Renal cortex interstitium (tissue), 11 donors: ENCODE data around the gene OR8S1. TPM values are rescaled to one million over a fixed set of nuclear protein-coding genes. Genes with fewer than 3 reads are reported as not detected.
"Not testable (repeated sequence)": the region's sequence is repeated elsewhere in the genome, so short reads cannot be mapped to it uniquely, and the experiment has no call there.

Experiments
- DNase-seq, 11 donors: peaks; one replicate each; pipeline ENCODE4 v3.0.0-alpha.2; 2013; ENCODE audit warnings: low read depth in 9 of 11, low spot score in 4 of 11; ENCODE audit errors: extremely low read depth in 1 of 11
- polyA plus RNA-seq, 3 donors: library from polyadenylated mRNA; unstranded; fragments of 120-200 nt; gene quantifications; one replicate each; pipeline ENCODE4 v1.2.1, GENCODE V29; 2013; ENCODE audit not compliant: insufficient read length in 3 of 3

Gene OR8S1
- polyA plus RNA-seq, 3 donors, result not detected

GRCh38 chr12:48547012-48547411 lies 21.6 kb downstream of the OR8S1 start:
- DNase-seq, result not testable (repeated sequence)

DNA sequence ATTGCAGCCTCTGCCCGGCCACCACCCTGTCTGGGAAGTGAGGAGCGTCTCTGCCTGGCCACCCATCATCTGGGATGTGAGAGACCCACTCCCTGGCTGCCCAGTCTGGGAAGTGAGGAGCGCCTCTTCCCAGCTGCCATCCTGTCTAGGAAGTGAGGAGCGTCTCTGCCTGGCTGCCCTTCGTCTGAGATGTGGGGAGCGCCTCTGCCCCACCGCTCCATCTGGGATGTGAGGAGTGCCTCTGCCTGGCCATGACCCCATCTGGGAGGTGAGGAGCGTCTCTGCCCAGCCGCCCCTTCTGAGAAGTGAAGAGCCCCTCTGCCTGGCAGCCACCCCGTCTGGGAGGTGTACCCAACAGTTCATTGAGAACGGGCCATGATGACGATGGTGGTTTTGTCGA lies 26.2 kb downstream of the OR8S1 start:
- not testable (repeated sequence) for DNase-seq

- not testable (repeated sequence) for DNase-seq
Observed at GRCh38 chr12:48553666-48554343, 28.4 kb downstream of the OR8S1 start.

DNA sequence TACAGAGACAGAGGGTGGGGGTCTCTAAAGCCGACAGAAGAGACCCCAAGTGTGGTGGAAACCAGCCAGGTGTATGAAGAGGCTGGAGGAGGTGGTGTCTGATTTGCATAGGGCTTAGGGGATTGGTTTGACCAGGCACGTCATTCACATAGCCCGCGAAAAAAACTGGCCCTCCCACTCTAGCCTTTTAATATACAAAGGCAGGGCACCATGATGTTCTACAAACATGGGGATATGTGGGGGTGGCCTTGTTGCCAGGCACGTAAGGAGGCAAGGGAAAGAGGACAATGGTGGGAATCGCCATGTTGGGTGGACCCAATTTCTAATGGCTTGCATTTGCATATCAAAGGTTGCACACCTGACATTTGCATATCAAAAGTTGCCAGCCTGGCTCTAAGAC lies 31.2 kb downstream of the OR8S1 start:
- no peak for DNase-seq

- no peak for DNase-seq
Observed at GRCh38 chr12:48557919-48558318, 32.5 kb downstream of the OR8S1 start.

DNA sequence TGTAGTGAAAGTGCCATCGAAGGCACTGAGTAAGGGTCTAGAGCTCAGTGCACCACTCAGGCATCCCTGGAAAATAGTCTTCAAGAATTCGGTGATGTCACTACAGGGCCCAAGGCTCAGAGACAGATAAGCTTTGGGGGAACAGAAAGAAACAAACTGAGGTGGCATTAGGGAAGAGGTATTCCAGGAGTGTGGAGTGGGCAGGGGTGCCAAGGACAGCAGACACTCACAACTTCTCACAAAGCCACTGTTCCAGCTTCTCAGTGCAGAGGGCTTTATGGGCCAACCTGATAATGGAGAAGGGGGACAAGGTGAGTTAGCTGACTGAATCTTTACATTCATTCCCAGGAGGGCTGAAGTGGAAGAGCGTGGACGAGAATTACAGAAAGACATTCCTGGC lies 42.3 kb downstream of the OR8S1 start:
- DNase-seq, result no peak

DNA sequence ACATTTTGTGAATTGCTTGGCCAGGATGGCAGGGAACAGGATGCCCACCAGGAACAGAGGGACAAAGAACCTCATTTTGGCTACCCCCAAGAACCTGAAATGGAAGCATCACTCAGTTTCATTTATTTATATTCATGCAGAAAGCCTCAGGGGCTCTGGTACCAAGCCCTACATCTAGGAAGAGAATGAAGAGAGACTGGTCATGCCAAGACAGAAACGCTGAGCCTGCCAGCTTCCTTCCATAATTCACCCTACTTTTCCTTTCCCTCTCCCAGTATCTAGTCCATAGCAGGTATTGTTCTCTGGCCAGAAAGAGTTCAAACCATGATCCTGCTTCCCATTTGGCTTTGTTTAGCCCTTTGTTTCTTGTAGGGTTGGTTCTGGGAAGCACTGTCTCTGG lies 44.5 kb downstream of the OR8S1 start, which contains the start of gene LALBA:
TSS of gene LALBA (minus strand) at position 101 of the 400 bp plus-strand sequence. CDS start at position 75, 26 bp downstream.
- DNase-seq, result no peak

DNA sequence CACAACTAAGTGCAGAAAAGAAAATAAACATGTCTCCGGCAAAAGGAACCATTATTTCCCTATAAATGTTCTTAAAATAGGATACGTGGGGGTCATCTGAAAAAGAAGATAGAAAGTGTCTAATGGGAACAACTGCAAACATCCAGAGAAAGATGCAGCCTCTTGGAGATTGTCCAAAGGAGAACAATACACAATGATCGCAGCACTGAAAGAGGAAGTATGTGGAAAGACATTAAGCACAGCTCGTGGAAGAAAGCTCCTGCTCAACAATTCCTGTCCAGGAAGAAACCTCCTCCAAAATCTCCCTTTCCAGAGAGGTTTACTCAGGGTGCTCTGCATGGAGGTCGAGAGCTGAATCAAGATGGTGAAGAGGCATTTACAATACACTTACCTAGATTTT lies 46.9 kb downstream of the OR8S1 start:
- DNase-seq, result no peak

Other genes starting within 250 kb of the OR8S1 start
- gene ZNF641, start 174.7 kb upstream of the OR8S1 start, polyA plus RNA-seq, result 10 to 100 TPM; 22.6 to 28.7 (median 25.5) TPM
- not detected for gene ANP32D, start 53.1 kb upstream of the OR8S1 start, polyA plus RNA-seq
- 1 to 10 TPM in 1 of 3 donors, under 1 TPM in 1, not detected in 1; 0.82 to 1.1 TPM for gene C12orf54, start 43.1 kb upstream of the OR8S1 start, polyA plus RNA-seq
- not detected for gene LALBA, start 44.4 kb downstream of the OR8S1 start, polyA plus RNA-seq
- gene KANSL2, start 156.6 kb downstream of the OR8S1 start, polyA plus RNA-seq, result 10 to 100 TPM; 43.8 to 55.5 (median 48.9) TPM
- gene CCNT1, start 191.1 kb downstream of the OR8S1 start, polyA plus RNA-seq, result 10 to 100 TPM; 28.1 to 34.0 (median 32.4) TPM